ENCODE data around the gene SLC22A23.

DNA sequence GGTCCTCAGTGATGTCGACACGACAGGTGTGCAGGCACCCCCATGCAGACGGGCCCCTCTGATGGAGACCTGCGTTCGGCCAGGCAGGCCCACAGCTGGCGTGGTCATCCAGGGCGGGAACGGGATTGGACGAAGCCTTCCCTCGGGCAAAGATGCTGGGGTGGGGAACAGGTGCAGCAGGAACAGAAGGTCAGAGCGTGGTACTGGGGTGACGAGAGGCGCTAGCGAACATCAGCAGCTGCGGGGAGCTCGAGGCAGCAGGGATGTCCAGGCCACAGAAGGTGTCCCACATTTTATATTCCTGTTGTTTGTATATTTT, 96.2 kb downstream of the SLC22A23 start:
- TF ChIP-seq CTCF (conservative IDR thresholded peaks at IDR 0.05; ENCODE audit: low read length) (no peak), EZH2phosphoT487 (IDR thresholded peaks at IDR 0.05; ENCODE audit: borderline replicate concordance, low read depth, low read length) (no peak)
